ENCODE measurements around the gene RASAL1.

The RASAL1 gene

GRCh38 chr12:113162102-113163029 lies 26.8 kb upstream of the RASAL1 start:
- no peak for DNase-seq

- DNase-seq: peak in 1 of 2 donors; percentile 16
Measured at GRCh38 chr12:113161415-113162016, 26.0 kb upstream of the RASAL1 start.

DNA sequence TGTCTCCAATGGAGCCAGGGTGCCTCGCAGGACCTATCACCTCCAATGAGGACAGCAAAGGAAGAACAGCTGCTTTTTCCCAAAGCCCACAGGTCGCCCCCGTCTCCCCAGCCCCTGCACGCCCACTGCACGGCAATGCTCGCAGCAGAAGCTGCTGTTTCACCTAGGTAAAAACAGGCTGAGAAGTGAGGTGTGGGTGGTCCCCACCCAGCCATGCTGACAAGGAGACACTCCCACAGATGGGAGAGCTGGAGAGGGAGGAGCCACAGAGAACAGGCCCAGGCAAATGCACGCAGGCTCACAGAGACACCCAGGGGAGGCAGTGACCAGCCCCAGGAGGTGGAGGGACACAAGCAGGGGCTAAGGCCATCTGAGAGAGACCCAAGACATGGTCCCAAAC lies 24.4 kb upstream of the RASAL1 start:
- no peak for DNase-seq

- no peak for DNase-seq
Measured at GRCh38 chr12:113158439-113159203, 23.1 kb upstream of the RASAL1 start.

DNA sequence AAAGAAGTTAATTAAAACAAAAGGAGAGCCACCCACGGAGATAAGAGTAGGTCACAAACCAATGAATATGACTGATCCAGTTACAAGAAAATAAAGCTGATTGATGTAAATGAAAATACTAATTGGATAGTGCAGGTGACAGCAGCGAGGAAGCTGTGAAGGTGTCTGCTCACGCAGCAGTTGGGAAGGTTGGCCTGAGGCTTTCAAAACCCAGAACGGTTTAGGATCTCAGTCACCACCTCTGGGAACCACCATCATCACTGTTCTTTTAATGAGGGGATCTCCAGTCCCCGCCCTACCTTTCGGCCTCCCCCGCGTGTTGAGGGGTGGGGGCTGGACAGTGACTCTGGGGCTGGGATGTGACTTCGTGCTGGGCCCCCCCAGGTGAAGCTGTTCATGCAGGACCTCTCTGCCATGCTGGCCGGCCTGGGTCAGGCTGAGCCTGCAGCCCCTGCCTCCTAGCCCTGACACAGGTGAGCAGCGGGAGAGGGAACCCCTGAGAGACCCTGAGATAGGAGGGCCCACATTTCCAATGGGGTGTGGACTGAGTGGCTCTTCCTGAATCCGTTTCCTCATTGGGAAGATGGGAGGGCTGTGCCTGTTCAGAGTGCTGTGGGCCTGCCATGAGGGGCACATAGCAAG lies 21.8 kb upstream of the RASAL1 start:
- DNase-seq: no peak

DNA sequence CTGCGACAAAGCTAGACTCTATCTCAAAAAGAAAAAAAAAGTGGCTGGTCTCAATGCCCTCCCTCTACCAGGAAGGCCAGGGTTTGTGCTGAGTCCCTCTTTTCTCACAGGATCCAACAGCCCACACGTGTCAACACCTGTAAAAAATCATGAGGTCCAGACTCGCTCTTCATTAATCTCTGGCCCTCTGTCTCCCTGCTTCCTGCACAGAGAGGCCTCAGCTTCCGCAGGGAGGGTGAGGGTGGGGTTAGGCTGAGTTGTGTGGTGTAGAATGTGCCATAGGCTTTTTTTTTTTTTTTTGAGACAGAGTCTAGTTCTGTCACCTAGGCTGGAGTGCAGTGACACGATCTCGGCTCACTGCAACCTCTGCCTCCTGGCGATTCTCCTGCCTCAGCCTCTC lies 20.1 kb upstream of the RASAL1 start:
- DNase-seq: no peak

GRCh38 chr12:113155060-113155459 lies 19.5 kb upstream of the RASAL1 start:
- DNase-seq: no peak

- no peak for DNase-seq
Measured at GRCh38 chr12:113154351-113154973, 18.9 kb upstream of the RASAL1 start.

DNA sequence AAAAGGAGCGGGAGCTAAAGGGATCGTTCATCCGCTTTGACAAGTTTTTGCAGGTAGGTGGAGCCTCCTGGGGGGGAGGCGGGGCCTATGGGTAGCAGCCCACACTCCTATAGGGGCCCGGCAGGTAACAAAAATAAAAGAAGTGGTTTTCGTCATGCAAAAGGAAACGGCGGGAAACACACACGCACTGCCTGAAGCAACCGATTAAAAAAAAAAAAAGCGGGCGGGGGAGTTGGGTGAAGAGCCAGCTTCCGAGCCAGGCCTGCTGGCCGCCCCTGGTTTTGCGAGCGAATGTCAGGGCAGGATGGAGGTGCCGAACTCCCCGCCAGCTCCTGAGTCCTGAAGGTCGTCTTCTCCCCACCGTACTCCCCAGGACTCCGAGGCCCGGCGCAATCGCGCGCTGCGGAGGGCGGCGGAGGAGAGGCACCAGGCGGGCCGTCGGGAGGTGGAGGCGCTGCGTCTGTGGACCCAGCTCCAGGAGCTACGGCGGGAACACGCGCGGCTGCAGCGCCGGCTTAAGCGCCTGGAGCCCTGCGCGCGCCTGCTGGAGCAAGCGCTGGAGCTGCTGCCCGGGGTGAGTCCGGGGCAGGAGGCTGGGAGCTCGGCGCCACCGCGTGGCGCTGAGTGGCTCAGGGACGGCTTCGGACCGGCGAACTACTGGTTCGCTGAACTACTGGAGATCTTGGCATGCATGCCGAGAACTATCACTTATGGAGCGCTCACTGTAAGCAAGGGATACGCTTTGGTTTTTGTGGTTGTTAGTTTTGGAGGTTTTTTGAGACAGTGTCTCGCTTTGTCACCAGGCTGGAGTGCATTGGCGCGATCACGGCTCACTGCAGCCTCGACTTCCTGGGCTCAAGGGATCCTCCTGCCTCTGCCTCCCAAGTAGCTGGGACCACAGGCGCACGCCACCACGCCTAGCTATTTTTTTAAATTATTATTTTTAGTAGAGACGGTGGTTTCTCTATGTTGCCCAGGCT lies 17.6 kb upstream of the RASAL1 start:
- peak; percentile 45 to 71 for DNase-seq

GRCh38 chr12:113152196-113152834 lies 16.8 kb upstream of the RASAL1 start:
- DNase-seq: no peak

DNA sequence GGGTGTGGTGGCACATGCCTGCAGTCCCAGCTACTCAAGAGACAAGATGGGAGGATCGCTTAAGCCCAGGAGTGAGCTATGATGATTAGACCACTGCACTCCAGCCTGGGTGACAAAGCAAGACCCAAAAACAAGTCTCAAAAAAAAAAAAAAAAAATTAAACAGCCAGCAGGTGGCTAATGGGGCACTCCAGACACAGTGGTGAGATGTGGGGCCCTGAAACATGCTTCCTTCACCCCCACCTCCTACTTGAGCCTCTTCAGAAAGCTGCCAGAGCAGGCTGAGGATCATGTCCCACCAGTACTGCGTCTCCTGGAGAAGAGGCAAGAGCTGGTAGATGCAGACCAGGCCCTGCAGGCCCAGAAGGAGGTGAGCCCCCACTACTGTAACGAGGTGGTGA lies 16.1 kb upstream of the RASAL1 start:
- no peak for DNase-seq

DNA sequence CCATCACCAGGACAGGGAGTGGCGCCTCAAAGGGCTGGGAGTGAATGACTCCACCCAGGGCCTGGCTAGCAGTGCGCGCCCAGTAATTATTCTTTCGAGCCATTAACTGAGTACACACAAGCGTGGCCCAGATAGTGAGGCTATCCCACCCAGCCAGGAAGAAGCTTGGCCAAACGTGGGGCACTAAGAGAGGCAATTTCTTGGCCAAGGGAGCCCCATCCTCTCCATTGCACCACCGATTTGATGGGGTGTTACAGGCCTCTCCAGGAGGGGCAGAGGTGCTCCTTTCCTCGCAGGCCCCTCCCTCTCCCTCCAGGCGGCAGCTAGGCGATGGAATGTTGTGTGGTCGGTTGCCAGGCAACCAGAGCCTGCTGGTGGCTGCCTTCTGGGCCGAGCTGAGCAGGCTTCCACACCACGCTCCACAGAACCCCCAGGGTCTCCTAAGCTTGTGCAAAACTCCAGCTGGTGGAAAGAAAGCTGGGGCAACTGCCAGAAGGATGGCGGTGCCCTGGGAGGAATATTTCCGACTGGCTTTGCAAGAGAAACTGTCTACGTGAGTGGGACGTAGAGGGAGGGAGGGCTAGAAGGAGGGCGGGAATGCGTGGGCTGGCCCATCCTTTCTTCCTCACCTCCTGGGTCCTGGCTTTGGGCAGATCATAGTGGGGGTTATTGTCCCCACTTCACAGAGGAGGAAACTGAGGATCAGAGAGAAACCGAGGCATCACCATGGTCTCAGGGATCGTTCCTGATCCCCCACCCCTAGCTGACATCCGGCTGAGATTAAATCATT lies 14.0 kb upstream of the RASAL1 start, which contains the start of gene CFAP73:
TSS of gene CFAP73 (plus strand) at position 364 of the 790 bp plus-strand sequence. CDS start at position 498, 134 bp downstream.
- peak; percentile 54 to 58 for DNase-seq

DNA sequence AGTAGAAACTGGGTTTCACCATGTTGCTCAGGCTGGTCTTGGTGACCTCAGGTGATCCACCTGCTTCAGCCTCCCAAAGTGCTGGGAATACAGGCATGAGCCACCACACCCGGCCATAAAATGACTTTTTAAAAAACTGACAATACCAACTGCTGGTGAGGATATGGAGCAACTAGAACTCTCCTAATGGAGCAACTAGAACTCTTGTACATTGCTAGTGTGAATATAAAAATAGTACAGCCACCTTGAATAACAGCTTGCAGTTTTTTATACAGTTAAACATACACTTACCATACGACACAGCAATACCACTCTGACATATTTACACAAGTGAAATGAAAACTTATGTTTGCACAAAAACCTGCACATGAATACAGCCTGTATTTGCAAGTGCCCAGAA lies 11.4 kb upstream of the RASAL1 start:
- DNase-seq: no peak

GRCh38 chr12:113145720-113146551 lies 10.4 kb upstream of the RASAL1 start:
- no peak for DNase-seq

DNA sequence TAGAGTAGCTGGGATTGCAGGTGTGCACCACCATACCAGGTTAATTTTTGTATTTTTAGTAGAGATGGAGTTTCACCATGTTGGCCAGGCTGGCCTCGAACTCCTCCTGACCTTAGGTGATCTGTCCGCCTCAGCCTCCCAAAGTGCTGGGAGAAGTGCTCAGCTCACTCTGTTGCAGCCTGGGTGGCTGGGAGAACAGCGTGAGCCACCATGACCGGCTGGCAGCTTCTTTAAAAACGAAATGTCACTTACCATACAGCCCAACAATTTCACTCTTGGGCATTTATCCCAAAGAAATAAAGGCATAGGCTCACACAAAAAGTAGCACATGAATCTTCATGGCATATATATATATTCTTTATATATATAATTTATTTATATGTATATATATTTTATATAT lies 9.2 kb upstream of the RASAL1 start:
- DNase-seq: no peak

- DNase-seq: no peak
Measured at GRCh38 chr12:113143959-113144358, 8.4 kb upstream of the RASAL1 start.

DNA sequence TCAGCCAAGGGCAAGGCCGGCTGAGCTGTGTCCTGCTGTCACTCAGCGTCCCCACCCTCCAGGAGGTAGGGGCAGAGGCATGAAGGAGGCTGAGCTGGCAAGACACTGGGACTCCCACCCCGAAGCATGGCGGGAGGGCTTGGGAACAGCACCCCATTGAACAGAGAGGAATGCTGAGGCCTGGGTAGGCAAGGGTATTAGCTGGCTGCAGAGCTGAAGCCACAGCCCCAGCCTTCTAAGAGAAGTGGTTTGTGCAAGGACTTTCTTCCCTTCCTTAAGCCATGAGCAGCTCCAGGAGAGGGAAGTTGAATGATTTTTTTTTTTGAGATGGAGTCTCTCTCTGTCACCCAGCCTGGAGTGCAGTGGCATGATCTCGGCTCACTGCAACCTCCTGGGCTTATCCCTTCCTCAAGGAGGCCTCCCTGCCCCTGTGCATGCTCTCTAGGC lies 7.3 kb upstream of the RASAL1 start:
- DNase-seq: no peak

DNA sequence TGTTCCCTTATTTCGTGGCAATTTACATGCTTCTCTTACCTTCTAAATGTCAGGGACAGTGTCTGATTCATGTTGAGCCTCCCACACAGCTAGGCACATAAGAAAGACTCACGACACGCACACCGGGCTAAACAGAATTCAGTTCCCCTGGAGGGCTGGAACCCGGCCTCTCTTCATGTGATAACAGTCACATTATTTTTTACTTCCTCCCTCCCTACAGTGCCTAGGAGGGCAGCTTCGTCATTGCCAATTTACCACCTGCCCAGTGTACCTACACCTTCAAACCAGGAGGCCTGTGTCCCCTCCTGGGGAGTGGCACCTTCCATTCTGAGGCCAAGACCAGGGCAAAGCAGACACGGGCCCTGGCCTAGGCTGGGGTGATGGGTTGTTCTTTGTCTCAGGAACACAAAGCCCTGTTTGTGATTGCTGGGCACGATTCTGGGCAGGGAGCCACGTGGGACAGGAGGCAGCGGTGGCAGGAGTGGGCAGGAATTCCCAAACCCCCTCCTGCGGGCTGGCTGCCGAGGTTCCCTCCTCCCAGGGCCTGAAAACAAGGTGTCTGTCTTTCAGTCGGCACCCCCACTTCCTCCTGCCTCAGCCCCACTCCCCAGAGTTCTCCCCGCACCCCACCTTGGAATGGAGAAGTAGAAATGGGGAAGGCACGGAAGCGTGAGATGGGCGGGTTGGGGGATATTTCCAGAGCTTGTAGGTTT lies 6.8 kb upstream of the RASAL1 start:
- DNase-seq: peak; percentile 84 to 90

Data from hippocampal formation (tissue), 2 donors.